HCT116 (cell line): ENCODE data around the gene FAM180A. TPM values are rescaled to one million over a fixed set of nuclear protein-coding genes. Genes with fewer than 3 reads are reported as not detected.

Source experiments
- ATAC-seq: fragments of 200-7000 bp; cut with Tn5 transposase; 2 replicates; pipeline ENCODE4 v1.9.1; 2020; ENCODE audit warnings: mild to moderate bottlenecking, moderate library complexity
- BruUV-seq: library from RNA; stranded (reverse); fragments of 400-500 nt; replicated peaks from 2 replicates; lab custom pipeline; 2021; lab: Mats Ljungman, UMichigan
- CTCF ChIA-PET: fragments of 300-600 bp; sonication (Branson Sonifier 250); formaldehyde crosslinking; loops from one replicate; lab custom pipeline; 2021; ENCODE audit warnings: antibody characterized with exemption; lab: Charles Lee
- POLR2A ChIA-PET: fragments of 300-600, 350-600 bp; sonication (Branson Sonifier 250); formaldehyde crosslinking; loops from one replicate; lab custom pipeline; 2021; ENCODE audit warnings: antibody characterized with exemption; lab: Charles Lee
- RAD21 ChIA-PET, 2 experiments: fragments of 300-600 bp; sonication (Branson Sonifier 250); formaldehyde crosslinking; loops; one replicate each; lab custom pipeline; 2023; ENCODE audit warnings: low total read pairs in 2 of 2; ENCODE audit not compliant: uncharacterized antibody in 2 of 2, unreplicated experiment in 2 of 2, low non-redundant PET in 1 of 2; lab: Charles Lee
- DNase-seq: peaks from one replicate; pipeline ENCODE4 v3.0.0-alpha.2; 2010; ENCODE audit warnings: low read depth, low spot score
- H2AFZ ChIP-seq: fragments of 200-600 bp; shearing (Covaris generic), sonication (generic); 2 replicates; pipeline ENCODE4 v1.6.1; 2017; ENCODE audit warnings: low read depth, mixed run types, mixed read lengths, antibody characterized with exemption, low read length; ENCODE audit not compliant: poor library complexity, severe bottlenecking
- H3K27ac ChIP-seq: 2 replicates; pipeline ENCODE4 v1.5.1; 2012; ENCODE audit warnings: low read depth, low read length
- H3K27me3 ChIP-seq: fragments of 200-600 bp; sonication (generic); 2 replicates; pipeline ENCODE4 v1.6.1; 2016; ENCODE audit warnings: mixed run types, low read length, mixed read lengths; ENCODE audit not compliant: insufficient read depth
- H3K36me3 ChIP-seq, 2 experiments: fragments of 200-500 bp in 1 of 2; fragments of 200-600 bp in 1 of 2; sonication (Bioruptor generic) in 1 of 2; sonication (generic) in 1 of 2; 2 replicates each; pipeline versions ENCODE4 v1.5.1 to v1.6.1; 2014 to 2016; ENCODE audit warnings: low read length in 2 of 2, inconsistent platforms in 1 of 2, mixed read lengths in 1 of 2, mixed run types in 1 of 2; ENCODE audit not compliant: insufficient read depth in 2 of 2, control insufficient read depth in 1 of 2
- H3K4me1 ChIP-seq, 2 experiments: fragments of 200-600 bp in 1 of 2; sonication (generic) in 1 of 2; 2 replicates each; pipeline versions ENCODE4 v1.5.1 to v1.6.1; 2012 to 2017; ENCODE audit warnings: low read length in 2 of 2, inconsistent platforms in 1 of 2, mild to moderate bottlenecking in 1 of 2, mixed read lengths in 1 of 2, mixed run types in 1 of 2, moderate library complexity in 1 of 2; ENCODE audit not compliant: insufficient read depth in 2 of 2, control insufficient read depth in 1 of 2
- H3K4me2 ChIP-seq: fragments of 200-600 bp; sonication (generic); 2 replicates; pipeline ENCODE4 v1.6.1; 2017; ENCODE audit warnings: mixed run types, low read length, mixed read lengths
- H3K4me3 ChIP-seq, 2 experiments: fragments of 200-600 bp in 1 of 2; sonication (generic) in 1 of 2; replicated peaks in 1 of 2; 2 replicates each; pipeline ENCODE4 v1.5.1; 2011 to 2016; ENCODE audit warnings: low read length in 2 of 2, control low read depth in 1 of 2, low read depth in 1 of 2, mild to moderate bottlenecking in 1 of 2, mixed read lengths in 1 of 2, mixed run types in 1 of 2
- H3K79me2 ChIP-seq: fragments of 200-600 bp; sonication (generic); 2 replicates; pipeline ENCODE4 v1.6.1; 2017; ENCODE audit warnings: mild to moderate bottlenecking, mixed run types, low read length, moderate library complexity, mixed read lengths; ENCODE audit not compliant: insufficient read depth
- H3K9ac ChIP-seq: fragments of 200-600 bp; sonication (generic); 2 replicates; pipeline ENCODE4 v1.6.1; 2016; ENCODE audit warnings: low read length, mixed read lengths
- H3K9me2 ChIP-seq: fragments of 200-600 bp; sonication (generic), shearing (Covaris generic); 2 replicates; pipeline ENCODE4 v1.6.1; 2017; ENCODE audit warnings: mixed run types, mild to moderate bottlenecking, moderate library complexity; ENCODE audit not compliant: insufficient read depth
- H3K9me3 ChIP-seq, 2 experiments: fragments of 200-500 bp in 1 of 2; fragments of 200-600 bp in 1 of 2; sonication (Bioruptor generic) in 1 of 2; sonication (generic) in 1 of 2; 2 replicates each; pipeline ENCODE4 v1.6.1; 2014 to 2017; ENCODE audit warnings: low read length in 2 of 2, mixed read lengths in 2 of 2, inconsistent platforms in 1 of 2, low read depth in 1 of 2, mild to moderate bottlenecking in 1 of 2, mixed run types in 1 of 2, moderate library complexity in 1 of 2; ENCODE audit not compliant: control insufficient read depth in 1 of 2, insufficient read depth in 1 of 2
- H4K20me1 ChIP-seq: fragments of 200-600 bp; sonication (generic), shearing (Covaris generic); 2 replicates; pipeline ENCODE4 v1.6.1; 2017; ENCODE audit warnings: mixed run types, mild to moderate bottlenecking, moderate library complexity; ENCODE audit not compliant: insufficient read depth
- EGR1 ChIP-seq: IDR thresholded peaks from 2 replicates; pipeline ENCODE4 v1.6.1; 2012; ENCODE audit warnings: low read depth
- EZH2 ChIP-seq: fragments of 200-600 bp; sonication (generic); IDR thresholded peaks from 2 replicates; pipeline ENCODE4 v1.6.1; 2017; ENCODE audit warnings: antibody characterized with exemption, mixed run types
- EZH2phosphoT487 ChIP-seq: fragments of 200-600 bp; IDR thresholded peaks from 2 replicates; pipeline ENCODE4 v1.6.1; 2018; ENCODE audit warnings: antibody characterized with exemption, borderline replicate concordance
- FOSL1 ChIP-seq: IDR thresholded peaks from 2 replicates; pipeline ENCODE4 v1.6.1; 2012; ENCODE audit warnings: low read depth
- JUND ChIP-seq: IDR thresholded peaks from 2 replicates; pipeline ENCODE4 v1.6.1; 2012
- POLR2AphosphoS5 ChIP-seq: IDR thresholded peaks from 2 replicates; pipeline ENCODE4 v1.6.1; 2011; ENCODE audit warnings: mild to moderate bottlenecking, low read depth, low read length, moderate library complexity
- RAD21 ChIP-seq: IDR thresholded peaks from 2 replicates; pipeline ENCODE4 v1.6.1; 2012; ENCODE audit warnings: low read depth, mild to moderate bottlenecking
- SIN3A ChIP-seq: IDR thresholded peaks from 2 replicates; pipeline ENCODE4 v1.6.1; 2012; ENCODE audit warnings: low read depth
- SP1 ChIP-seq: IDR thresholded peaks from 2 replicates; pipeline ENCODE4 v1.6.1; 2012; ENCODE audit warnings: low read depth
- SRF ChIP-seq: IDR thresholded peaks from 2 replicates; pipeline ENCODE4 v1.6.1; 2012; ENCODE audit warnings: low read depth
- TCF7L2 ChIP-seq: IDR thresholded peaks from 2 replicates; pipeline ENCODE4 v1.7.0; 2011; ENCODE audit warnings: borderline replicate concordance, inconsistent platforms; ENCODE audit not compliant: insufficient read depth, insufficient read length; ENCODE audit errors: extremely low read depth
- YY1 ChIP-seq: IDR thresholded peaks from 2 replicates; pipeline ENCODE4 v1.6.1; 2011; ENCODE audit warnings: low read length, low read depth, moderate library complexity, mild to moderate bottlenecking; ENCODE audit not compliant: insufficient replicate concordance; ENCODE audit errors: extremely low read depth
- ZFX ChIP-seq: fragments of 450-650 bp; IDR thresholded peaks from 2 replicates; pipeline ENCODE4 v1.6.1; 2017
- ZNF274 ChIP-seq: fragments of 200-500 bp; sonication (Bioruptor generic); IDR thresholded peaks from 2 replicates; pipeline ENCODE4 v1.6.1; 2014; ENCODE audit warnings: mild to moderate bottlenecking, low read depth, low read length, inconsistent platforms
- intact Hi-C: fragments of 100-400 bp; cut with micrococcal nuclease; formaldehyde crosslinking; loops from 2 replicates; pipeline ENCODE4 v1.10.0; 2022
- total RNA-seq: library from RNA; stranded (reverse); gene quantifications from one replicate; pipeline ENCODE4 v1.2.1, GENCODE V29; 2021; ENCODE audit not compliant: unreplicated experiment
- TF ChIP-seq, protein P1 (sequence below), 3 experiments: fragments of 200-600 bp in 1 of 3; sonication (generic) in 1 of 3; IDR thresholded peaks in 2 of 3; conservative IDR thresholded peaks in 1 of 3; 2 replicates each; pipeline ENCODE4 v1.5.1; 2012 to 2017; ENCODE audit warnings: low read depth in 2 of 3, low read length in 2 of 3, antibody characterized with exemption in 1 of 3, borderline replicate concordance in 1 of 3, control low read depth in 1 of 3, mild to moderate bottlenecking in 1 of 3, mixed read lengths in 1 of 3, mixed run types in 1 of 3, moderate library complexity in 1 of 3; ENCODE audit not compliant: insufficient read depth in 1 of 3
- TF ChIP-seq, protein P2 (sequence below): IDR thresholded peaks from 2 replicates; pipeline ENCODE4 v1.6.1; 2012; ENCODE audit warnings: low read depth

FAM180A gene
- total RNA-seq, 1 experiment from 2014 or later, result 0.59 TPM

DNA sequence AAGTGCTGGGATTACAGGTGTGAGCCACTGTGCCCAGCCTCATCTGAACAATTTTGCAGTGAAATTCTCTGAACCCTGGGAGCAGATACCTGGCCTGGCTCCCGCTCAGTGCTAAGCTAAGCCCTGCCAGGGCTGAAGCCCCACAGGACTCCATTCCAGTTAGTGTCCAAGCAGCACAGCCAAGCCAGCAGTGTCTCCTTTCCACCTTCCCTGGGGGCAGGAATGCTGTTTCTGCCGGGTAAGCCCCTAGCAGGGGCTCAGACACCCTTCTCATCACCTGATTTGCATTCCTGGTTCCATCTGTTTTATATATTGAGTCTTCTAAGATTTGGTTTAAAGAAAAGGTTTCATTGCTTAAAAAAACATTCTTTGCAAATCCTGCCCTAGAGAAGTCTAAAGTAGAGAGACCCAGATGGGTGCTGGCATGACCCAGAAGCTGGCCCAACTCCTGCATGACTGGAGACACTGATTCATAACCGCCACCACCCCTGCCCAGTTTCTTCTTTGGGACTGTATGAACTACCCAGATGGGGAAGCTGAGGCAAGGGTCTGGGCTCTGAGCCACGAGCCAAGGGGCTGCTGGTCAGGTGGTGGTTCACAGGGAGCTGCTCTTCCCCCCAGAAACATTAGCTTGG is 34.7 kb downstream of the FAM180A start:
- ATAC-seq (peak; percentile 8), DNase-seq (no peak)
- no peak for TF ChIP-seq RAD21
- TF ChIP-seq EZH2phosphoT487, result no peak
- no peak for TF ChIP-seq YY1
- no peak for TF ChIP-seq ZNF274
- TF ChIP-seq EZH2, result no peak
- TF ChIP-seq, protein P1, sequence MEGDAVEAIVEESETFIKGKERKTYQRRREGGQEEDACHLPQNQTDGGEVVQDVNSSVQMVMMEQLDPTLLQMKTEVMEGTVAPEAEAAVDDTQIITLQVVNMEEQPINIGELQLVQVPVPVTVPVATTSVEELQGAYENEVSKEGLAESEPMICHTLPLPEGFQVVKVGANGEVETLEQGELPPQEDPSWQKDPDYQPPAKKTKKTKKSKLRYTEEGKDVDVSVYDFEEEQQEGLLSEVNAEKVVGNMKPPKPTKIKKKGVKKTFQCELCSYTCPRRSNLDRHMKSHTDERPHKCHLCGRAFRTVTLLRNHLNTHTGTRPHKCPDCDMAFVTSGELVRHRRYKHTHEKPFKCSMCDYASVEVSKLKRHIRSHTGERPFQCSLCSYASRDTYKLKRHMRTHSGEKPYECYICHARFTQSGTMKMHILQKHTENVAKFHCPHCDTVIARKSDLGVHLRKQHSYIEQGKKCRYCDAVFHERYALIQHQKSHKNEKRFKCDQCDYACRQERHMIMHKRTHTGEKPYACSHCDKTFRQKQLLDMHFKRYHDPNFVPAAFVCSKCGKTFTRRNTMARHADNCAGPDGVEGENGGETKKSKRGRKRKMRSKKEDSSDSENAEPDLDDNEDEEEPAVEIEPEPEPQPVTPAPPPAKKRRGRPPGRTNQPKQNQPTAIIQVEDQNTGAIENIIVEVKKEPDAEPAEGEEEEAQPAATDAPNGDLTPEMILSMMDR (IDR thresholded peaks at IDR 0.05 in 2 of 3, conservative IDR thresholded peaks at IDR 0.05 in 1 of 3; ENCODE audit: borderline replicate concordance in 1 of 3, insufficient read depth in 1 of 3, low read depth in 2 of 3, low read length in 2 of 3), result no peak
- no peak for TF ChIP-seq SIN3A
- no peak for TF ChIP-seq SRF
- TF ChIP-seq FOSL1, result no peak
- TF ChIP-seq EGR1, result no peak
- no peak for TF ChIP-seq JUND
- TF ChIP-seq, protein P2, sequence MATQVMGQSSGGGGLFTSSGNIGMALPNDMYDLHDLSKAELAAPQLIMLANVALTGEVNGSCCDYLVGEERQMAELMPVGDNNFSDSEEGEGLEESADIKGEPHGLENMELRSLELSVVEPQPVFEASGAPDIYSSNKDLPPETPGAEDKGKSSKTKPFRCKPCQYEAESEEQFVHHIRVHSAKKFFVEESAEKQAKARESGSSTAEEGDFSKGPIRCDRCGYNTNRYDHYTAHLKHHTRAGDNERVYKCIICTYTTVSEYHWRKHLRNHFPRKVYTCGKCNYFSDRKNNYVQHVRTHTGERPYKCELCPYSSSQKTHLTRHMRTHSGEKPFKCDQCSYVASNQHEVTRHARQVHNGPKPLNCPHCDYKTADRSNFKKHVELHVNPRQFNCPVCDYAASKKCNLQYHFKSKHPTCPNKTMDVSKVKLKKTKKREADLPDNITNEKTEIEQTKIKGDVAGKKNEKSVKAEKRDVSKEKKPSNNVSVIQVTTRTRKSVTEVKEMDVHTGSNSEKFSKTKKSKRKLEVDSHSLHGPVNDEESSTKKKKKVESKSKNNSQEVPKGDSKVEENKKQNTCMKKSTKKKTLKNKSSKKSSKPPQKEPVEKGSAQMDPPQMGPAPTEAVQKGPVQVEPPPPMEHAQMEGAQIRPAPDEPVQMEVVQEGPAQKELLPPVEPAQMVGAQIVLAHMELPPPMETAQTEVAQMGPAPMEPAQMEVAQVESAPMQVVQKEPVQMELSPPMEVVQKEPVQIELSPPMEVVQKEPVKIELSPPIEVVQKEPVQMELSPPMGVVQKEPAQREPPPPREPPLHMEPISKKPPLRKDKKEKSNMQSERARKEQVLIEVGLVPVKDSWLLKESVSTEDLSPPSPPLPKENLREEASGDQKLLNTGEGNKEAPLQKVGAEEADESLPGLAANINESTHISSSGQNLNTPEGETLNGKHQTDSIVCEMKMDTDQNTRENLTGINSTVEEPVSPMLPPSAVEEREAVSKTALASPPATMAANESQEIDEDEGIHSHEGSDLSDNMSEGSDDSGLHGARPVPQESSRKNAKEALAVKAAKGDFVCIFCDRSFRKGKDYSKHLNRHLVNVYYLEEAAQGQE, result no peak
- TF ChIP-seq ZFX, result no peak
- no peak for TF ChIP-seq POLR2AphosphoS5
- no peak for TF ChIP-seq SP1
- TF ChIP-seq TCF7L2, result no peak
- Histone ChIP-seq H3K4me2 (peak overlapping the region; percentile 73), H3K4me3 (peak overlapping the region in 1 of 2 experiments; percentile 21; a peak in 2 of 4 replicates), H4K20me1 (no peaks in the 10 kb centered on the region), H3K36me3 (no peaks in the 10 kb centered on the region), H3K4me1 (peaks cover 29 to 45% of the 10 kb centered on the region in 2 experiments), H3K79me2 (no peaks in the 10 kb centered on the region), H3K27ac (peak overlapping the region; percentile 16; the same call in 1 of the 2 replicates), H3K9me3 (no peaks in the 10 kb centered on the region), H3K9ac (peak overlapping the region; percentile 49), H2AFZ (no peak overlapping the region), H3K9me2 (no peaks in the 10 kb centered on the region), H3K27me3 (no peaks in the 10 kb centered on the region)
- ChIA-PET RAD21 (interaction anchor here in 1 of 2 experiments (0.6 kb wide), 1 partner anchor 24 kb away, joined by 8 read pairs; no protein-coding TSS in a partner anchor), CTCF (interaction anchor here (1.4 kb wide), 1 partner anchor 9 kb away, joined by 5 read pairs; no protein-coding TSS in a partner anchor), POLR2A (interaction anchor here (0.7 to 1.4 kb wide), 2 partner anchors 31 to 52 kb away, joined by 3 to 4 read pairs; partner anchors contain the start of gene STMP1)
- intact Hi-C loops, result loop anchor here (1.0 kb wide), 1 partner anchor 31 kb away; no protein-coding TSS in a partner anchor
- BruUV-seq, result no TSS peak
